Measurements from ENCODE around the gene RNF14. TPM values are rescaled to one million over a fixed set of nuclear protein-coding genes. Genes with fewer than 3 reads are reported as not detected.

Gene RNF14
- total RNA-seq, 1 donor from 2014 or later = 62.7 TPM

DNA sequence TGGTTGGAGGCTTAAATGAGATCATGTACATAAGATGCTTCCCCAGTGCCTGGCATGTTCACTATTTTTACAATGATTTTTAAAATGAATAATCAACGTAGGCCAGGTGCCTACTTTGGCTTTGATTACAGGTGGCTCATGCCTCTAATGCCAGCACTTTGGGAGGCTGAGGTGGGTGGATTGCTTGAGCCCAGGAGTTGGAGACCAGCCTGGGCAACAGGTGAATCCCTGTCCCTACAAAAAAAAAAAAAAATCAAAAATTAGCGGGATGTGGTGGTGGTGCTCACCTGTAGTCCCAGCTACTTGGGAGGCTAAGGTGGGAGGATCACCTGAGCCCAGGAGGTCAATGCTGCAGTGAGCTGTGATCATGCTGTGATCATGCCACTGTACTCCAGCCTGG is 20.1 kb upstream of the RNF14 start:
- no peak for DNase-seq (ENCODE audit: low spot score)

- DNase-seq (ENCODE audit: low spot score) = no peak
Observed at GRCh38 chr5:141949511-141949910, 19.4 kb upstream of the RNF14 start.

- no peak for DNase-seq (ENCODE audit: low spot score)
Observed at GRCh38 chr5:141950207-141951005, 18.5 kb upstream of the RNF14 start.

DNA sequence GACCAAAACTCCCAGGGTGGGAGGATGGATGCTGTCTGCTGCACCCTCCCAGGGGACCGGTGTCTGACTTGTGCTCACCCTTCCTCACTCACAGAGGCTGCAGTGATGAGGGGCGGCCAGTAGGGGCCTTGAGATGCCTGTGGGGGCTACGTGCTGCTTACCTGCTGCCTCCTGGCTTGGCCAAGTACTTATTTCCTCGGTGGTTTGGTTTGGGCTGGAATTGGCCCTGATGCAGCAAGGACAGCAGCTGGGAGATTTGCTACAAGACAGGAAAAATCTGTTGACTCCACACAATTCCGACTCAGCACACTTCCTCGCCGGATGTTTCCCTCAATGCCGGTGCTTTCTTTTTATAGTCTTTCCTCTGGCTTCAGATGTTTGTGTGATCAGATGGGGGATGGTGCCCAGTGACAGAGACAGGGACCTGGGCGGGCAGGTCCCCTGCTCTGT is 17.5 kb upstream of the RNF14 start:
- DNase-seq (ENCODE audit: low spot score) = no peak

DNA sequence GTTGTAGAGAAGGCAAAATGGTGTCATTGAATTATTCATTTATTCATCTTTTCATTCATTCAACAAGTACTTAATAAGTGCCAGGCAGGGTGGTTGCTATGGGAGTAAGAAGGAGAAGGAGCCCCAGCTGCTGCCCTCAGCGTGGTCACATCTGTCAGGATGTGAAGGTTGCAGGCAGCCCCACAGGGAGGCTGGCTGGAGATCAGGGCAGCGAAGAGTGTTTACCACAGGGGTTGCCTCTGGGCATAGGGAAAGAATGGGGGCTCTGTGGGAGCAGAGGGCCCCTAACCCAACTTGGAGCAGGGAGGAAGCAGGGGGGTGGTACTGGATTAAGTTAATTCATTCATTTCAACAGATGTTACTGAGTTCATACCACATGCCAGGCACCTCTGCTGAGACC is 16.9 kb upstream of the RNF14 start:
- DNase-seq (ENCODE audit: low spot score) = no peak

DNA sequence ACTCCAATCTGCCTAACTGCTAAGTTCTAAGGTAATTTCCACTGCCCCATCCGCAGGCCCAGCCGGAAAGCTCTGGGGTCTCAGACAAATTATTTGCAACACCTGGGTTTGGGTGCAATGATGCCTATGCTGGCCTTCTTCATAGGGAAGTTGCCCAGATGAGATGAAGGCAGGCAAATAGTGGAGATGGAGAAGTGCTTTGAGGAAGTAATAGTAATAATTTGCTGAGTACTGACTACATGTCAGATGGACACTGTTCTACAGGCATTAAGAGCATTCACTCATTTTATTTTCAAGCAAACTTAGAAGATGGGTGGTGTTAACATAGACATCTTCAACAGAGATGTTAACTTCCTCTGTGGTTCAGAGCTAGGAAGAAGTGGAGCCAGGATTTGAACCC is 14.7 kb upstream of the RNF14 start:
- DNase-seq (ENCODE audit: low spot score) = no peak

DNA sequence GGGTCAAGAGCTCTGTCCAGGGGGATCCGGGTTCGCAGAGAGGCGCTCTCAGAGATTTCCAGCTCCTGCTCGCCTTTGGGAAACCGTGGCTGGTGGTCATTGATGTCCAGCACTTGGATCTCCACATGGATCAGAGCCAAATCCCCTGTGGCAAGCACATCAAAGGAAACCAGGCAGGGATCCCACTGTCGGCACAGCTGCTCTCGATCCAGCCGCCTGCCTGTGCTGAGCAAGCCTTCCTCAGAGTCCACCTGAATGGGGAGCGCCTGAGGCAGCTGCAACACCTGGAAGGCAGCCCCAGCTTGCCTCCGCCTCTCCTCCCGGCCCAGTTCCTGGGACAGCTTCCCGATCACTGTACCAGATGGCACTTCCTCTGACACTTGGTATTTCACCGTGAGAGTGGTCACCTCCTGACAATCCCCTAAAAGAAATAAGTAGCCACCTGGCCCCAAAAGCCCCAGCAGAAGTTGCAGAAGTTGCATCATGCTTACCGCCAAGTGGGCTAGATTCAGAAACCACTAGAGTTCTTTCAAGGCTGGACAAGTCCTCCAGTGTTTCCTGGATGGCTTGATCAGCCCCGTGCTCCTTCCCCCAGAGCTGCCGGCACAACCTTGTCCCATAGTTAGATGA is 11.4 kb upstream of the RNF14 start:
- DNase-seq (ENCODE audit: low spot score) = no peak

- no peak for DNase-seq (ENCODE audit: low spot score)
Observed at GRCh38 chr5:141958113-141958512, 10.8 kb upstream of the RNF14 start, which contains the start of gene PCDH12. Gene PCDH12, minus strand, starts transcription at chr5:141958202. Its CDS starts 351 bp downstream, at chr5:141957851.

GRCh38 chr5:141958546-141959172 is 10.2 kb upstream of the RNF14 start:
- no peak for DNase-seq (ENCODE audit: low spot score)

DNA sequence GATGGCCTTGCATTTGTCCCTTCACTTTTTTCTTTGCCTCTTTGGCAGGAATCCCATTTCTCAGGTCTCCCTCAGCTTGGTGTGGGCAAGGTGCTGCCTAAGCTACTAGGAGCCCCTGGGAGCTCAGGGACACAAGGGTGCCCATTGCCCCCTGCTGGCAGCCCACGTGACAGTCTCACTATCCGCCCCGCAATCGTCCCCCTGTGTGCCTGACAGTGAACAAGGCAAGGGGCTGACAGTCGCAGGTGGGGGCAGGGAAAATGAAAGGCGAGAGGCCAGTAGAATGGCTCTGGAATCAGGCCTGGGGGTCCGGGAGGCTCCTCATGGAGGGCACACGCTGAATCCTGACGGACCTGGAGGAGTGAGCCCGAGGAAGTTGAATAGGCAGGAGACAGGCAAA is 8.9 kb upstream of the RNF14 start:
- DNase-seq (ENCODE audit: low spot score) = no peak

GRCh38 chr5:141960449-141961323 is 8.2 kb upstream of the RNF14 start:
- peak; percentile 93 for DNase-seq (ENCODE audit: low spot score)

DNA sequence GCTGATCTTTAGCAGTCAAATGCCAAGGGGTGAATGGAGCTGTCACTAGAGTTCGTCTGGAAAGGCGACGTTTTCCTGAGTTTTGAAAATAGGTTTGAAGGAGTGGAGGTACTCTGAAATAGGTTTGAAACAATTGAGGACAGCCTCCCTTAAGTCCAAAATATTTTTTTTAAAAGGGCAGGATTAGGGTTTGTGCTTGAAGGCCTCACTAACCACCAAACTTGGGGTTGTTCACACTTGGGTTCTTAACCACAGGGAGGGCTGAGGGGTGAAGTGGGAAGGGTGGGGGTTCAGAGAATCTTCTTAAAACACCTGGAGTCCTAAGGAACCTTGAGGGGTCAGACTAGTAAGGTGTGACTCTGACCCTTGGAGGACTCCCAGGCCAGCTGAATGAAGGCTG is 7.4 kb upstream of the RNF14 start:
- DNase-seq (ENCODE audit: low spot score) = no peak

DNA sequence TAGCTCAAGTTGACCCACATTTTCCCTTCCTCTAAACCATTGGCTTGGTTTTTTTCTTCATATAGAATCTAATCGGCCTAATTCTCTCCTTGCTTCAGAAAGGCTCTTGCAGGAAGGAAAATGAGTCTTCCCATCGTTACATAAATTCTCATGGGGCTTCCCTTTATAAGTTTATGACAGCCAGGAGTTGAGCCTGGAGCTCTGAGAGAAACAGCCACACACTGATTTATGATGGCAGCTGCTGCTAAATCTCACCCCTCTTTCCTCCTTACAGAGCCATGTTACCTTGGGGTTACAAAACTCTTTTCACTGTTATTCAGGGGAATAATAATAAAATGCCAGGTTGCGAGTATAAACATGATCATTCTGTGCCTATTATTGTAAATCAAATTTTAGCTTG is 5.2 kb upstream of the RNF14 start:
- no peak for DNase-seq (ENCODE audit: low spot score)

GRCh38 chr5:141965071-141965470 is 3.8 kb upstream of the RNF14 start:
- DNase-seq (ENCODE audit: low spot score) = no peak

DNA sequence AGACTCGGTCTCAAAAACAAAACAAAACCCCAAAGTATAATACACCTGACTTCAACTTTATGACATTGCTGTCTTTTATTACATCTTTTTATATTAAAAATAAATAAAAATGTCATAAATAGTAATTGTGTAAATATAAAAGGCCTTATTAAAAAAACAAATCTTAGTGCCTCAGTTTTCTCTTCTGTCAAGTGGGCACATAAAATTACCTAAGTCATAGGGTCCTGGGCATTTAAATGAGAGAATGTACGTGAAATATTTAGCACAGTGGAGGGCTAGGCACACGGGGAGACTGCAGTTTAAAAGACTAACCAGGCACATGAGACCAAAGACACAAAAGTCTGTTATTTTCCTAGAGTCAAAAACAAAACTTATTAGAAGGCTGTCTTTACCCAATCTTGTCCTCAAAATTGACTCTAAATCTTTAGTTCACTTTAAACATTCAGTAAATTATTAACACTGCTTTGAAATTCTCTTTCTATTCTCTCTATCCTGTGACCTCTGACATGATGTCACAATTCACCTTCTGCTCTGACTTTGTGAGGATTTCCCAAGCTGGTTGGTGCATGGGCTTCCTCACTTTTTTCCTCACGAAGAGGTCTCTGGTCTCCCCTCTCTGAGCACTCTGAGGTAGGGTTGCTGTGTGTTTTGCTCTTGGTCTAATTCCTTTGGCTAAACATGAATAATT is 2.5 kb upstream of the RNF14 start:
- no peak for DNase-seq (ENCODE audit: low spot score)

GRCh38 chr5:141966963-141967333 is 2.0 kb upstream of the RNF14 start:
- DNase-seq (ENCODE audit: low spot score) = no peak

DNA sequence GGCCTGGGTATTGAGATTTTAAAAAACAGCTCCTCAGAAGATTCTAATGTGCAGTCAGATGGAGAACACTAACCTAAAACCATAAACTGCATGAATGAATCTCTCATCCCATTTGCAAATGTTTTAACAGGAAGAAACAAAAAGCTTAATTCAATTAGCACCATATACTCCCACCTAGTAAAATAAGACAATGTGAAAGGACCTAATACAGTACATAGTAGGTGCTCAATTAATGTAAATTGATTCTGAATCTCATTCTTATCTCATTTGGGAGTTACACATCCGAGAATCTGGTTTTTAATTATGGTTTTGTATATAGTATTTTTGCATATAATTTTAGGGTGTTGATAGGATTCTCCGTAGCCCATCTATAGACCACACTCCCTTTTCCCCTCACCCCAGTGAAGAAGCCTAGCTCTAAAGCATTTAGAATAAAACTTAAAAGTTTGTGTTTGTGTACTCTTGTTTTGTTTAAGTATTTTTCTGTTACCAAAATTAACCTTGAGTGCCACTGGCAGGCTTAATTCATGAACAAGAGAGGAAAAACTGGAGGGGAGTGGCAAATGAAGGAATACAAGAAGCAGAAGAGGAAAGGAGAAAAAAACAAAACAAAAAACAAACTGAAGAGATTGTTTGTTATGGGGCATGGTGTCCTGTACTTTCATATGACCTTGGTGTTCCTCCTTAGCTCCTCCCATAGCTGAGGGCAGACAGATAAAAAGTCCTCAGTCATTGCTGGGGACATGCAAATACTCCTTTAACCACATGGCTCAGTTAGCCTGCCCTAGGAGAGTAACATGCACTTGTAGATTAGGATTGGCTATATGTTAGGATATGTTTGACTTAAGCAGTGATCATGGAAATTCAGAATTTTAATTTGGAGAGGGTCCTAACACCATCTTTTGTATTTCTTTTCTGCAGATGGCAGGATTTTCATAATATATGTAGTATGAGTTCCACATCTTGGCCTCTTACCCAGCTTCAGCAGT is 1.2 kb downstream of the RNF14 start:
- no peak for DNase-seq (ENCODE audit: low spot score)

DNA sequence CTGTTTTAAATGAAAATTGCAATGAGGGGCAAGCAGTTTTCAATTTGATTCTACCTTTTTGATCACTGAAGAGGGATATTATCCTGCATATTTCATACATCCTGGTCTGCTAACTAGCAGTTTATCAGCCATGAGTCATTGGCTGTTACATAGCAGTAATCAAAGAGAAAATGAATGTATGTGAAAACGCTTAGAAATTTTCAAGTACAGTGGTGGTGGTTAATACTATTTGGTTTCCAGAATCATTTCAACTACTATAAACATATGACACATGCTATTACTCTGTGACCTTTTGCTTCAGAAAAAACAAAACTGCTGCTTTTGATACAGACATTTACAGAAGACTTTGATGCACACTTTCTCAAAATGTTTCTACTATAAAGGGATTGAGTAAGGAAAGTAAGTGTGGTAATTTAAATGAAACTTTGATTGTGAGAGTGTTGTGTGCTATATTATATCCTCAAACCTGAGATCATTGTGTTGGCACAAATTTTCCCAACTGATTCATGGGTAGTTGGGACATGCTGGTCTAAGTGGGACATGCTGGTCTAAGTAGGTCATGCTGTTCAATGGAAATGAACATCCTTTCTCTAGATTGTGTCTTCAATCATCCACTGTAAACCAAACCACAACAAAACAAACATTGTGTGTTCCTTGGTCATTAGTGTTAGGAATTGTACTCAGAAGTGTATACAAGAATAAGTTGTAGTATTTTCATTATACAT is 5.1 kb downstream of the RNF14 start:
- no peak for DNase-seq (ENCODE audit: low spot score)

- no peak for DNase-seq (ENCODE audit: low spot score)
Observed at GRCh38 chr5:141976176-141976575, 7.3 kb downstream of the RNF14 start.
